Esophagus squamous epithelium (tissue), 5 donors: ENCODE results near the gene PRKCB. TPM values are rescaled to one million over a fixed set of nuclear protein-coding genes. Genes with fewer than 3 reads are reported as not detected.

Experiments used
- DNase-seq: peaks from one replicate; lab custom pipeline; 2025; lab: John Stamatoyannopoulos, UW
- H3K27ac ChIP-seq, 4 donors: fragments of 200-600 bp; sonication (generic); one replicate each; pipeline ENCODE4 v1.5.1; 2016 to 2019; ENCODE audit warnings: mild to moderate bottlenecking in 1 of 4
- H3K27me3 ChIP-seq, 4 donors: fragments of 200-600 bp; sonication (generic); 1 replicate in 3 of 4; 2 replicates in 1 of 4; pipeline versions ENCODE4 v1.5.1 to v1.6.0; 2017 to 2021; ENCODE audit warnings: antibody characterized with exemption in 1 of 4
- H3K36me3 ChIP-seq, 3 donors: fragments of 200-600 bp; sonication (generic); one replicate each; pipeline ENCODE4 v1.5.1; 2016 to 2019
- H3K4me1 ChIP-seq, 3 donors: fragments of 200-600 bp; sonication (generic); one replicate each; pipeline ENCODE4 v1.5.1; 2017 to 2019
- H3K4me3 ChIP-seq, 4 donors: fragments of 200-600 bp; sonication (generic); 1 replicate in 3 of 4; 2 replicates in 1 of 4; pipeline ENCODE4 v1.5.1; 2016 to 2019; ENCODE audit warnings: mild to moderate bottlenecking in 2 of 4, moderate library complexity in 1 of 4
- H3K9me3 ChIP-seq, 3 donors: fragments of 200-600 bp; sonication (generic); one replicate each; pipeline ENCODE4 v1.5.1; 2016 to 2019
- POLR2A ChIP-seq, 4 donors: fragments of 450-650 bp; IDR thresholded peaks; one replicate each; pipeline ENCODE4 v1.6.1; 2017; ENCODE audit warnings: antibody characterized with exemption in 4 of 4, mild to moderate bottlenecking in 4 of 4, moderate library complexity in 3 of 4
- WGBS, 2 donors: methylation state at CpG; one replicate each; pipeline ENCODE4 v1.1.5; 2018; 5-methylcytosine and 5-hydroxymethylcytosine counted together
- intact Hi-C: fragments of 100-400 bp; cut with DNase I; formaldehyde crosslinking; loops from one replicate; pipeline ENCODE4 v1.15.0; 2022
- total RNA-seq, 4 donors: library from RNA; depleted of rRNA; stranded (reverse); fragments of >200 nt; gene quantifications; one replicate each; pipeline ENCODE4 v1.1.0, GENCODE V29; 2016
- TF ChIP-seq, protein P1 (sequence below), 6 experiments: fragments of 450-650 bp in 4 of 6; fragments of 200-600 bp in 2 of 6; sonication (generic) in 2 of 6; IDR thresholded peaks; one replicate each; pipeline ENCODE4 v1.5.1; 2016 to 2019; ENCODE audit warnings: antibody characterized with exemption in 6 of 6, mild to moderate bottlenecking in 4 of 6, moderate library complexity in 4 of 6
- donor health status: DM: yes; HTN: yes; CAD: no.

The PRKCB gene
- total RNA-seq, 4 donors from 2014 or later: 0.38 to 4.0 (median 1.7) TPM

- Histone ChIP-seq H3K4me1 (no peaks in the 10 kb centered on the region), H3K36me3 (no peaks in the 10 kb centered on the region), H3K4me3 (no peak overlapping the region), H3K27ac (no peak overlapping the region), H3K9me3 (no peaks in the 10 kb centered on the region), H3K27me3 (peaks cover 0 to 15% (median 0%) of the 10 kb centered on the region in 4 donors)
- no peak for DNase-seq
- WGBS, 2 donors: 63 to 73% methylated on average over 2 to 3 of the region's 3 CpGs
- intact Hi-C loops: no loop called here
- TF ChIP-seq, protein P1, sequence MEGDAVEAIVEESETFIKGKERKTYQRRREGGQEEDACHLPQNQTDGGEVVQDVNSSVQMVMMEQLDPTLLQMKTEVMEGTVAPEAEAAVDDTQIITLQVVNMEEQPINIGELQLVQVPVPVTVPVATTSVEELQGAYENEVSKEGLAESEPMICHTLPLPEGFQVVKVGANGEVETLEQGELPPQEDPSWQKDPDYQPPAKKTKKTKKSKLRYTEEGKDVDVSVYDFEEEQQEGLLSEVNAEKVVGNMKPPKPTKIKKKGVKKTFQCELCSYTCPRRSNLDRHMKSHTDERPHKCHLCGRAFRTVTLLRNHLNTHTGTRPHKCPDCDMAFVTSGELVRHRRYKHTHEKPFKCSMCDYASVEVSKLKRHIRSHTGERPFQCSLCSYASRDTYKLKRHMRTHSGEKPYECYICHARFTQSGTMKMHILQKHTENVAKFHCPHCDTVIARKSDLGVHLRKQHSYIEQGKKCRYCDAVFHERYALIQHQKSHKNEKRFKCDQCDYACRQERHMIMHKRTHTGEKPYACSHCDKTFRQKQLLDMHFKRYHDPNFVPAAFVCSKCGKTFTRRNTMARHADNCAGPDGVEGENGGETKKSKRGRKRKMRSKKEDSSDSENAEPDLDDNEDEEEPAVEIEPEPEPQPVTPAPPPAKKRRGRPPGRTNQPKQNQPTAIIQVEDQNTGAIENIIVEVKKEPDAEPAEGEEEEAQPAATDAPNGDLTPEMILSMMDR (IDR thresholded peaks at IDR 0.05): no peak
- no peak for TF ChIP-seq POLR2A (IDR thresholded peaks at IDR 0.05)
These were observed 226.6 kb downstream of the PRKCB start for GRCh38 chr16:24062270-24062817.

- H3K4me1 ChIP-seq: no peaks in the 10 kb centered on the region
- H3K4me3 ChIP-seq: no peak overlapping the region
- peaks cover 0 to 4% (median 0%) of the 10 kb centered on the region in 4 donors for H3K27me3 ChIP-seq
- H3K9me3 ChIP-seq: no peaks in the 10 kb centered on the region
- TF ChIP-seq, protein P1 (IDR thresholded peaks at IDR 0.05): no peak
- TF ChIP-seq POLR2A (IDR thresholded peaks at IDR 0.05): no peak
- H3K27ac ChIP-seq: no peak overlapping the region
- DNase-seq: no peak
- no peaks in the 10 kb centered on the region for H3K36me3 ChIP-seq
- WGBS, 2 donors: 71 to 83% methylated on average over 6 of the region's 6 CpGs
- intact Hi-C loops: no loop called here
These were observed 233.3 kb downstream of the PRKCB start for GRCh38 chr16:24069036-24069590.

DNA sequence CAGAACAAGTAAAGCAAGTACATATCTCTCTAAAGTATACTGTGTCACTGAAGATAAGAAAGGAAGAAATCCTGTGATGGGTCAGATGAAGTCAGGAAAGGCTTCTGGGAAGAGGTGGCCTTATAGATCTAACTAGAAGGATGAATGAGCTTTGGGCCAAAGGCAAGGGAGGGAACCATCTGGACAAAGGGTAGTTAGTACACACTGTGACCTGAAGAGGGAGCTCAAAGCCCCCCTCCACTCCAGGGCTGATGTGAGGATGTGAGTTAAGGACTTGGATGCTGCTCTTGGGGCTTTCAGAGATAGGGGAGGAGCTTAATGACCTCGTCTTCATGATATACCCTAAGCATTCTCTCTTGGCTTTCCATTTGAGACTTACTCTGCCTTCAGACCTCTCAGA, 235.1 kb downstream of the PRKCB start:
- H3K36me3 ChIP-seq: no peaks in the 10 kb centered on the region
- no peak overlapping the region for H3K4me3 ChIP-seq
- peaks cover 0 to 6% (median 0%) of the 10 kb centered on the region in 3 donors for H3K4me1 ChIP-seq
- no peak for TF ChIP-seq POLR2A (IDR thresholded peaks at IDR 0.05)
- TF ChIP-seq, protein P1 (IDR thresholded peaks at IDR 0.05): peak in 2 of 6 experiments; percentile 27 to 34
- H3K27me3 ChIP-seq: peaks cover 0 to 4% (median 0%) of the 10 kb centered on the region in 4 donors
- intact Hi-C loops: no loop called here
- DNase-seq: no peak
- 0 to 17% methylated on average over 1 of the region's 1 CpG for WGBS, 2 donors
- H3K9me3 ChIP-seq: no peaks in the 10 kb centered on the region
- no peak overlapping the region for H3K27ac ChIP-seq

DNA sequence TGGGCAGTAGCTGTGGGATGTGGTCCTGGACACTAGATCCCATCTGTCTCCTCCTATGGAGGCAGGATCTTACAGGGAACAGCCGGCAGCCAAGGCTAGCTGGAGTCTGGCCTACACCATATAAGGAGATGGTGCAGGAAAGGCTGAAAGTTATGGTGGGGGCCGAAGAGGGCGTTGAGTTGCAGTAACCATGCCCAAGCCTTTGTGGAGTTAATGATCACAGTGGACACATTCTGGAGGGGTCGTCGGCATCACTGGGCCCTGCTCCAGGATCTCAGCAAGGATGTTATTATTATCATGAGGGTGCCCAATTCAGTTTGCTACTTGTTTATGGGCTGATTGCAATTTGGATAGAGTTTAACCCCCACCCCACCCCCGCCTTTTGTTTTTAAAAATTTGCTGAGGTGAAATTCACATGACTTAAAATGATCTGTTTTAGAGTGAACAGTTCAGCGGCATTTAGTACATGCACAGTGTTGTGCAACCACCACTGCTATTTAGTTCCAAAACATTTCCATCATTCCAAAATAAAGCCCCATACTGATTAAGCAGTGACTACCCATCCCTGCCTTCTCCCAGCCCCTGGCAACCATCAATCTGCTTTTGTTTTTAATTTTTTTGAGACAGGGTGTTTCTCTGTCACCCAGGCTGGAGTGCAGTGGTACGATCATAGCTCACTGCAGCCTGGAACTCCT, 236.0 kb downstream of the PRKCB start:
- TF ChIP-seq POLR2A (IDR thresholded peaks at IDR 0.05): no peak
- TF ChIP-seq, protein P1 (IDR thresholded peaks at IDR 0.05): no peak
- H3K4me3 ChIP-seq: no peak overlapping the region
- WGBS, 2 donors: 76 to 80% methylated on average over 8 of the region's 8 CpGs
- H3K9me3 ChIP-seq: no peaks in the 10 kb centered on the region
- intact Hi-C loops: no loop called here
- no peak for DNase-seq
- no peaks in the 10 kb centered on the region for H3K36me3 ChIP-seq
- H3K27me3 ChIP-seq: peaks cover 0 to 4% (median 0%) of the 10 kb centered on the region in 4 donors
- H3K4me1 ChIP-seq: peaks cover 0 to 12% (median 0%) of the 10 kb centered on the region in 3 donors
- no peak overlapping the region for H3K27ac ChIP-seq

GRCh38 chr16:24073321-24073720, 237.5 kb downstream of the PRKCB start:
- H3K4me1 ChIP-seq: peaks cover 0 to 12% (median 0%) of the 10 kb centered on the region in 3 donors
- no peak for DNase-seq
- no peaks in the 10 kb centered on the region for H3K9me3 ChIP-seq
- H3K36me3 ChIP-seq: no peaks in the 10 kb centered on the region
- WGBS, 2 donors: 85 to 93% methylated on average over 6 to 8 of the region's 8 CpGs
- intact Hi-C loops: no loop called here
- peaks cover 0 to 4% (median 0%) of the 10 kb centered on the region in 4 donors for H3K27me3 ChIP-seq
- no peak overlapping the region for H3K4me3 ChIP-seq
- no peak overlapping the region for H3K27ac ChIP-seq
- TF ChIP-seq POLR2A (IDR thresholded peaks at IDR 0.05): no peak
- TF ChIP-seq, protein P1 (IDR thresholded peaks at IDR 0.05): no peak
